Progenitor cell of endocrine pancreas (in vitro differentiated cells): Measurements from ENCODE around the gene PROP1. TPM values are rescaled to one million over a fixed set of nuclear protein-coding genes. Genes with fewer than 3 reads are reported as not detected.
"Not testable (repeated sequence)": the region's sequence is repeated elsewhere in the genome, so short reads cannot be mapped to it uniquely, and the experiment has no call there.

ENCODE experiments used
- DNase-seq: peaks from one replicate; pipeline ENCODE4 v3.0.0; 2021; ENCODE audit warnings: low spot score; ENCODE audit not compliant: unreplicated experiment
- H3K27ac Mint-ChIP-seq: 2 replicates; pipeline ENCODE4 v1.8.0; 2021; ENCODE audit warnings: mild to moderate bottlenecking, moderate library complexity, mixed read lengths
- H3K27me3 Mint-ChIP-seq: 2 replicates; pipeline ENCODE4 v1.8.0; 2021; ENCODE audit warnings: mixed read lengths
- H3K36me3 Mint-ChIP-seq: 2 replicates; pipeline ENCODE4 v1.8.0; 2022; ENCODE audit warnings: mixed read lengths; ENCODE audit not compliant: insufficient read depth
- H3K4me1 Mint-ChIP-seq: 2 replicates; pipeline ENCODE4 v1.8.0; 2021; ENCODE audit warnings: low read depth, mixed read lengths
- H3K4me3 Mint-ChIP-seq: 2 replicates; pipeline ENCODE4 v1.8.0; 2021; ENCODE audit warnings: low read depth, mild to moderate bottlenecking, moderate library complexity, mixed read lengths
- H3K9me3 Mint-ChIP-seq: 2 replicates; pipeline ENCODE4 v1.8.0; 2021; ENCODE audit warnings: low read depth, mixed read lengths
- CTCF ChIP-seq: fragments of 200-600 bp; sonication (generic); IDR thresholded peaks from one replicate; pipeline ENCODE4 v1.5.0; 2021; ENCODE audit warnings: antibody characterized with exemption, mild to moderate bottlenecking; ENCODE audit not compliant: unreplicated experiment
- total RNA-seq: library from RNA; stranded (reverse); gene quantifications from 2 replicates; pipeline ENCODE4 v1.2.1, GENCODE V29; 2021

The PROP1 gene
- total RNA-seq, 1 donor from 2014 or later: not detected

- no peak overlapping the region for H3K27ac Mint-ChIP-seq
- DNase-seq: no peak
- H3K4me3 Mint-ChIP-seq: no peak overlapping the region
- H3K9me3 Mint-ChIP-seq: peaks cover 15% of the 10 kb centered on the region
- H3K27me3 Mint-ChIP-seq: no peaks in the 10 kb centered on the region
- no peaks in the 10 kb centered on the region for H3K4me1 Mint-ChIP-seq
- peaks cover 6% of the 10 kb centered on the region for H3K36me3 Mint-ChIP-seq
- no peak for TF ChIP-seq CTCF
These were observed 22.9 kb downstream of the PROP1 start for GRCh38 chr5:177973066-177973635.

- DNase-seq: no peak
- TF ChIP-seq CTCF: no peak
- H3K27me3 Mint-ChIP-seq: no peaks in the 10 kb centered on the region
- peaks cover 15% of the 10 kb centered on the region for H3K9me3 Mint-ChIP-seq
- H3K4me3 Mint-ChIP-seq: no peak overlapping the region
- H3K4me1 Mint-ChIP-seq: no peaks in the 10 kb centered on the region
- no peak overlapping the region for H3K27ac Mint-ChIP-seq
- peaks cover 6% of the 10 kb centered on the region for H3K36me3 Mint-ChIP-seq
These were observed 23.4 kb downstream of the PROP1 start for GRCh38 chr5:177972613-177973012.

- H3K27ac Mint-ChIP-seq, H3K4me1 Mint-ChIP-seq, H3K36me3 Mint-ChIP-seq, H3K4me3 Mint-ChIP-seq, DNase-seq, H3K27me3 Mint-ChIP-seq: not testable (repeated sequence)
- H3K9me3 Mint-ChIP-seq: peaks cover 15% of the 10 kb centered on the region
These were observed 24.0 kb downstream of the PROP1 start for GRCh38 chr5:177972014-177972413.

GRCh38 chr5:177968661-177969211 lies 27.3 kb downstream of the PROP1 start:
- Mint-ChIP-seq H3K9me3 (peaks cover 8% of the 10 kb centered on the region), H3K27ac (no peak overlapping the region), H3K4me1 (no peaks in the 10 kb centered on the region), H3K27me3 (no peaks in the 10 kb centered on the region), H3K4me3 (no peak overlapping the region), H3K36me3 (peaks cover 2% of the 10 kb centered on the region)
- no peak for DNase-seq
- TF ChIP-seq CTCF: no peak

GRCh38 chr5:177967221-177967887 lies 28.7 kb downstream of the PROP1 start:
- Mint-ChIP-seq H3K36me3 (peaks cover 2% of the 10 kb centered on the region), H3K27me3 (no peaks in the 10 kb centered on the region), H3K4me3 (no peak overlapping the region), H3K27ac (no peak overlapping the region), H3K9me3 (peaks cover 8% of the 10 kb centered on the region), H3K4me1 (no peaks in the 10 kb centered on the region)
- TF ChIP-seq CTCF: no peak
- no peak for DNase-seq

GRCh38 chr5:177966839-177967166 lies 29.2 kb downstream of the PROP1 start:
- no peak for TF ChIP-seq CTCF
- Mint-ChIP-seq H3K9me3 (peaks cover 8% of the 10 kb centered on the region), H3K4me3 (no peak overlapping the region), H3K36me3 (peaks cover 2% of the 10 kb centered on the region), H3K27me3 (no peaks in the 10 kb centered on the region), H3K4me1 (no peaks in the 10 kb centered on the region), H3K27ac (no peak overlapping the region)
- no peak for DNase-seq
